Neural cell (in vitro differentiated cells): ENCODE data around the gene RNF217. TPM values are rescaled to one million over a fixed set of nuclear protein-coding genes. Genes with fewer than 3 reads are reported as not detected.

ENCODE experiments used
- H2AFZ ChIP-seq: fragments of 200-600, 300-800 bp; sonication (generic), shearing (Covaris generic); 2 replicates; pipeline ENCODE4 v1.6.0; 2014; ENCODE audit warnings: low read depth, mild to moderate bottlenecking, antibody characterized with exemption, low read length, moderate library complexity
- H3F3A ChIP-seq: fragments of 200-600 bp; shearing (Covaris generic); 2 replicates; pipeline ENCODE4 v1.6.1; 2016; ENCODE audit warnings: mild to moderate bottlenecking, moderate library complexity, mixed read lengths, antibody characterized with exemption, low read length; ENCODE audit not compliant: insufficient read depth, poor library complexity, severe bottlenecking
- H3K27ac ChIP-seq: fragments of 200-600, 300-800 bp; sonication (generic), shearing (Covaris generic); 2 replicates; pipeline ENCODE4 v1.5.1; 2014; ENCODE audit warnings: mild to moderate bottlenecking, low read length, moderate library complexity
- H3K27me3 ChIP-seq: fragments of 300-800, 200-600 bp; sonication (generic), shearing (Covaris generic); 2 replicates; pipeline ENCODE4 v1.6.0; 2014; ENCODE audit warnings: mild to moderate bottlenecking, low read depth, low read length, moderate library complexity; ENCODE audit not compliant: insufficient read depth
- H3K36me3 ChIP-seq: fragments of 300-800, 200-600 bp; sonication (generic), shearing (Covaris generic); 2 replicates; pipeline ENCODE4 v1.5.1; 2014; ENCODE audit warnings: mild to moderate bottlenecking, antibody characterized with exemption, low read length, moderate library complexity; ENCODE audit not compliant: insufficient read depth
- H3K4me2 ChIP-seq: fragments of 300-800, 200-600 bp; sonication (generic), shearing (Covaris generic); 2 replicates; pipeline ENCODE4 v1.6.0; 2014; ENCODE audit warnings: mild to moderate bottlenecking, low read length
- H3K4me3 ChIP-seq: fragments of 300-800, 200-600 bp; sonication (generic), shearing (Covaris generic); 2 replicates; pipeline ENCODE4 v1.5.1; 2014; ENCODE audit warnings: mild to moderate bottlenecking, low read length, moderate library complexity
- H3K79me2 ChIP-seq: fragments of 200-600 bp; shearing (Covaris generic); replicated peaks from 2 replicates; pipeline ENCODE4 v1.6.0; 2014; ENCODE audit warnings: mild to moderate bottlenecking, low read length, moderate library complexity; ENCODE audit not compliant: insufficient read depth
- H3K9ac ChIP-seq: fragments of 300-800, 200-600 bp; sonication (generic), shearing (Covaris generic); 2 replicates; pipeline ENCODE4 v1.6.1; 2016; ENCODE audit warnings: mild to moderate bottlenecking, low read length, mixed read lengths
- H3K9me2 ChIP-seq: fragments of 200-600 bp; shearing (Covaris generic); 2 replicates; pipeline ENCODE4 v1.6.1; 2016; ENCODE audit warnings: mild to moderate bottlenecking, low read length, mixed read lengths; ENCODE audit not compliant: insufficient read depth
- H3K9me3 ChIP-seq: fragments of 200-600, 300-800 bp; sonication (generic), shearing (Covaris generic); 2 replicates; pipeline ENCODE4 v1.6.1; 2016; ENCODE audit warnings: mild to moderate bottlenecking, mixed run types, low read length, moderate library complexity, mixed read lengths
- H4K20me1 ChIP-seq: fragments of 200-600 bp; shearing (Covaris generic); 2 replicates; pipeline ENCODE4 v1.6.1; 2016; ENCODE audit warnings: mild to moderate bottlenecking, mixed run types; ENCODE audit not compliant: insufficient read depth
- CTCF ChIP-seq: fragments of 450-650 bp; IDR thresholded peaks from 2 replicates; pipeline ENCODE4 v1.5.1; 2014; ENCODE audit warnings: antibody characterized with exemption, mild to moderate bottlenecking, moderate library complexity; ENCODE audit not compliant: poor library complexity, severe bottlenecking
- EP300 ChIP-seq: fragments of 450-650 bp; conservative IDR thresholded peaks from 2 replicates; pipeline ENCODE4 v1.6.1; 2014; ENCODE audit warnings: antibody characterized with exemption, mild to moderate bottlenecking, moderate library complexity; ENCODE audit not compliant: poor library complexity, severe bottlenecking
- EZH2 ChIP-seq: fragments of 200-600, 300-800 bp; shearing (Covaris generic), sonication (generic); IDR thresholded peaks from 2 replicates; pipeline ENCODE4 v1.6.1; 2014; ENCODE audit warnings: antibody characterized with exemption, low read length, borderline replicate concordance, mild to moderate bottlenecking; ENCODE audit not compliant: insufficient read depth, poor library complexity, severe bottlenecking
- MXI1 ChIP-seq: fragments of 450-650 bp; conservative IDR thresholded peaks from 2 replicates; pipeline ENCODE4 v1.6.1; 2014; ENCODE audit warnings: antibody characterized with exemption, mild to moderate bottlenecking; ENCODE audit not compliant: poor library complexity, severe bottlenecking
- POLR2AphosphoS5 ChIP-seq: IDR thresholded peaks from 2 replicates; pipeline ENCODE4 v1.6.1; 2012
- RAD21 ChIP-seq: fragments of 450-650 bp; conservative IDR thresholded peaks from 2 replicates; pipeline ENCODE4 v1.6.1; 2014; ENCODE audit warnings: antibody characterized with exemption, mild to moderate bottlenecking, moderate library complexity
- REST ChIP-seq: IDR thresholded peaks from 2 replicates; pipeline ENCODE4 v1.6.1; 2012; ENCODE audit warnings: borderline replicate concordance
- SMC3 ChIP-seq: fragments of 450-650 bp; conservative IDR thresholded peaks from 2 replicates; pipeline ENCODE4 v1.6.1; 2014; ENCODE audit warnings: antibody characterized with exemption, mild to moderate bottlenecking, moderate library complexity; ENCODE audit not compliant: poor library complexity
- TAF1 ChIP-seq: IDR thresholded peaks from 2 replicates; pipeline ENCODE4 v1.6.1; 2012; ENCODE audit warnings: low read depth
- polyA plus RNA-seq: library from polyadenylated mRNA; depleted of rRNA; stranded (reverse); fragments of >200 nt; gene quantifications from 2 replicates; pipeline ENCODE4 v1.2.3, GENCODE V29; 2014

RNF217 gene
- polyA plus RNA-seq, 1 donor from 2014 or later: 10.2 TPM

- Histone ChIP-seq H3K4me2 (no peak overlapping the region), H2AFZ (no peak overlapping the region), H3K27me3 (no peaks in the 10 kb centered on the region), H3K79me2 (no peaks in the 10 kb centered on the region), H3K27ac (no peak overlapping the region), H3K4me3 (no peak overlapping the region), H3K9me2 (no peaks in the 10 kb centered on the region), H4K20me1 (no peaks in the 10 kb centered on the region), H3F3A (no peaks in the 10 kb centered on the region), H3K9me3 (no peaks in the 10 kb centered on the region), H3K9ac (no peak overlapping the region), H3K36me3 (no peaks in the 10 kb centered on the region)
- TF ChIP-seq RAD21 (no peak), MXI1 (no peak), TAF1 (no peak), POLR2AphosphoS5 (no peak), EP300 (no peak), REST (no peak), EZH2 (no peak), CTCF (no peak), SMC3 (no peak)
Measured at GRCh38 chr6:124995645-124996325, 33.5 kb downstream of the RNF217 start.

GRCh38 chr6:124996411-124996810 is 34.2 kb downstream of the RNF217 start:
- no peaks in the 10 kb centered on the region for H3K27me3 ChIP-seq
- H3K79me2 ChIP-seq: no peaks in the 10 kb centered on the region
- no peak overlapping the region for H3K27ac ChIP-seq
- H3F3A ChIP-seq: no peaks in the 10 kb centered on the region
- no peak overlapping the region for H3K9ac ChIP-seq
- H3K9me2 ChIP-seq: no peaks in the 10 kb centered on the region
- H3K4me2 ChIP-seq: no peak overlapping the region
- no peaks in the 10 kb centered on the region for H3K9me3 ChIP-seq
- no peaks in the 10 kb centered on the region for H3K36me3 ChIP-seq
- H4K20me1 ChIP-seq: no peaks in the 10 kb centered on the region
- TF ChIP-seq EP300: no peak
- no peak for TF ChIP-seq REST
- no peak for TF ChIP-seq RAD21
- no peak for TF ChIP-seq POLR2AphosphoS5
- no peak for TF ChIP-seq EZH2
- no peak for TF ChIP-seq MXI1
- TF ChIP-seq TAF1: no peak
- no peak overlapping the region for H2AFZ ChIP-seq
- no peak overlapping the region for H3K4me3 ChIP-seq
